NCI-H748 treated with DMSO at 0.1 percent for 48 hours (cell line): ENCODE data around the gene MT2A.

Experiments
- DNase-seq: peaks from one replicate; lab custom pipeline; 2025; lab: John Stamatoyannopoulos, UW

The MT2A gene

DNA sequence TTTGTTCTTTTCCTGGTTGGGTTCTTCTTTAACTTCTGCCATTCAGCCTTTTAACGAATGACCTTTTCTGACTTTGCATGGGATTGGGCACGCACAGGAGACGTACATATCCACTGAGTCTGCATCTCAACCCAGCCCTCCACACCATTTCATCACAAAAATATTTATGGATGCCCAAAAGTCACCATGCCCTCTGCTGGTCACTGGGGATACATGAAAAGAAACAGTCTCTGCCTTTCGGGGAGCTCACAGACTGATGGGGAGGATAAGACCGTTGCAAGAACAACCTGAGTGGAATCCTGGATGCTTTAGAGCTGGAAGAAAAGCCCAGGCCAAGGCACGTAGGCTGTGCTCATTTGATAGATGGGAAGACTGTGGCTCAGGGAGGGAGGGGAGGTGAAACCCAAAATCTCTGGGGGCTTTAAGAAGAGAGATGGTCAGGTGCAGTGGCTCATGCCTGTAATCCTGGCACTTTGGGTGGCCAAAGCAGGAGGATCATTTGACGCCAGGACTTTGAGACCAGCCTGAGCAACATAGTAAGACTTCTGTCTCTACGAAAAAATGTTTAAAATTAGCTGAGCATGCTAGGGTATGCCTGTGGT, 7.9 kb upstream of the MT2A start:
- DNase-seq, result peak; percentile 0

DNA sequence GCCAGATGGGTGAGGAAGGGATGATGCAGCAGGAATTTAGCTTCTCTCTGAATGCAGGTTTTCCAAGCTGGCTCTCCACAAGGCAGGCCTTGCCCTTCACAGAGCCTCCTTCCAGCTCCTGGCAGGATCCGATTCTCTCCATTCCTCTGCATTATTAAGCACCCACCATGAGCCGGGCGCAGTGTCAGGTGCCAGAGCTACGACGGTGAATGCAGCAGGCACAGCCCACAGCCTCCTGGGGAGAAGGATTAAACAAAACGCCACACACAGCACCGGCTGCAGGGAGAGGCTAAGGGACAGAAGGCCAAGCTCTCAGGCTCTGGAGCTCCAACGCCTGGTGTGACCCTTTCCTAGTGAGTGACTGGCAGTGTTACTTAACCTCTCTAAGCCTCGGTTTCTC, 7.1 kb upstream of the MT2A start:
- no peak for DNase-seq

DNA sequence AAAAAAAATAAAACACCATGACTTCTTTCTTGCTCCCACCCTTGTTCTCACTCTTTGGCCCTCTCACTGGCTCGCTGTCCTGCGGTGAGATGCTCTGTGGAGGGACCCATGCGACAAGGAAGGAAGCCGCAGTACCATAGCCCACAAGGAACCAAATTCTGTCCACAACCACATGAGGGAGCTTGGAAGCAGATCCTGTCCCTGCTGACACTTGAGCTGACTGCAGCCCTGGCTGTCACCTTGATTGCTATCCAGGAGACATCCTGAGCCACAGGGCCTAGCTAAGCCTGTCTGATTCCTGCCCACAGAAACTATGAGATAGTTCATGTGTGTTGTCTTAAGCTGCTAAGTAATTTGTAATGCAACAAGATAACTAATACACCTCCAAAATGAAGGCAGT, 4.8 kb upstream of the MT2A start:
- DNase-seq, result no peak

DNA sequence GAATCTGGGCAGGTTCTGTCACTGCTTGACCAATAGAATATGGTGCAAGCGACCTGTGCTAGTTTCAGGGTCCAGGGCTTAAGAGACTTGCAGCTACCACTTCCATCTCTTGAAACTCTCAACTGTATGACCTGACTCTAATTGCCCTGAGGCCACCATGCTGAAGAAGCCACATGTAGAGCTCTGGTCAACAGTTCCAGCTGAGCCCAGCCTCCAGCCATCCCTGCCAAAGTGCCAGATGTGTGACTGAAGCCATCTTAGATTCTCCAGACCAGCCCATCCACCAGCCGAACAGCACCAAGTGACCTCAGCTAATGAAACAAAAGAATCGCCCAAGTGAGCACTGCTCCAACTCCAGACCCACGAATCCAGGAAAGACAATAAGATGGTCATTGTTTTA, 3.4 kb upstream of the MT2A start:
- no peak for DNase-seq

DNA sequence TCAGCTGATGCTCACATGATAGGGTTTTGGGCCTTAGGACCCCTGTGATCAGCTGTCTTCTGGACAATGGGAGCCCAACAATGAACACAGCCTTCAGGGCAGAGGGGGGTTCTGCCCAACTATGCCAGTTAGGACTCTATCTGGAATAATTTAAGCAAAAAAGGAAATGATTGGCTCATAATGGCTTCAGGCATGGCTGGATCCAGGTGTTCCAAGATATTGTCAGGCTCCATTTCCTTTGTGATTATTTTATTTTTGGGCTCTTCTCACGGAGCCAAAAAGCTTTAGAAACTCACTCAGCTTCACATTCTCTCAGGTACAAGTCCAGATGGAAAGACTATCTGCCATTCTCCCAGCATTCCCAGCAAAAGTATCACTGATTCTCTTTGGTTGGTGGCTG, 2.9 kb upstream of the MT2A start:
- DNase-seq, result no peak

DNA sequence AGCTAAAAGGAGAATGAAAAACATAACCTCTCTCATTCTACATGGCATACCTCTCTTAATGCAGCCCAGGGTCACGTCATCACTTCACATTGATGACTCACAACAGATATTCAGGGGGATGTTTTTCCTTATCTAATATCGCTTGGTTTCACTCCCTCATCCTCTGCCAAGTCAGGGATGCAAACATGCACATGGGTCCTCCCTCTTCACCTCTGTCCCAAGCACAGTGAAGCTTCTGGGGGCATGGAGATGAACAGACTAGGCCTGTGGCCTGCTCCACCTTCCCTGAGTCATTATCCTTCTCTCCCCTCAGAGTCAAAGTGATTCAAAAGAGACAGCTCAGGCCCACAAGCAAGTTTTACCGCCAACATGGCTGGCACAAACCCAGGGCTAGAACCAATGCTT, 2.3 kb upstream of the MT2A start:
- DNase-seq, result no peak

DNA sequence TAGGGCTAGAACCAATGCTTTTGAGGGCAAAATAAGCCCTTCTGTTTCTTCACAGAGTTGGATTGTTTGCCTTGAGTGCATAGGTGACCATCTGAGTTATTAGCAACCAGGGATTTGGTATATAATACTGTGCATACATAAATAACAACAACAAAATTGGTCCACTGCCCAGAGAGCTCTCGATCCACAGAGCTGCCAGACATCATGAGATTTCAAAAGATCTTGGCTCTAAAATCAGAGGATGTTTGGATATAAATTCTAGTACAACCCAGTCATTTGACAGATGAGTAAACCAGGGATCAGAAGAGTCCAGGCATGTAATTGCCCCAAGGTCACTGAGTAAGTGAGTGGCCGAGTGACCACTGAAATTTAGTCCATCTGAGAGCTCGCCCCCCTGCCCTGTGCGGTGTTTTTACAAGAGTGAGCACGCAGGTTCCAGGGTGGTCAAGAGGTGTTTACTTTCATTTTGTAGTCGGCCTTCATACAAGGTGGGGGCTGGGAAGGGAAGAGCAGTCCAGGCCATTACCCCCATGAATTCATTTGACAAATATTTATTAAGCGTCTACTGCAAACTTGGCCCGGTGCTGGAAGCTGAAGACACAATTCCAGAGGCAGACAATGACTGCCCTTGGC, 1.8 kb upstream of the MT2A start:
- no peak for DNase-seq

DNA sequence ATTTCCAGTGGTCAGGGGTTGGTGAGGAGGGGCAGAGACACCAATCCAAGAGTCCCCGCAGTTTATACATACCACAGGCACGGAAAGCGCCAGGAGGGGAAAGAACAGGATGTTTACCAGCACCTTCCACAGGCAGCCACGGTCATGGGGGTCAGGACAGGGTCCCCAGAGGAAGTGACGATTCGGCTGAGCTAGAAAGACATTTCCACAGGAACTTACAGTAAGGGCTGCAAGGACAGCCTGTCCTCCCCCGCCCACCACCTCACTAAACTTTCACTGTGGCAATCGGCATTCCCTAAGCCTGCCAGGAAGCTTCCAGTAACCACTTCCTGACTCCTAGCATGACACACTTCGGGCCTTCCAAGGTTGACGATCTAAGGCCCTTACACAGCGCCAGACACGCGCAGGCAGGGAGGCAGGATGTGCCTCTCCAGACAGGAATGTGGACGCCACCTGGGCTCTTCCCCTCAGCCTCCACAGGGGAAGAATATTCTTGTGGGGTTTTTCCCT, 1.2 kb upstream of the MT2A start:
- DNase-seq, result no peak

DNA sequence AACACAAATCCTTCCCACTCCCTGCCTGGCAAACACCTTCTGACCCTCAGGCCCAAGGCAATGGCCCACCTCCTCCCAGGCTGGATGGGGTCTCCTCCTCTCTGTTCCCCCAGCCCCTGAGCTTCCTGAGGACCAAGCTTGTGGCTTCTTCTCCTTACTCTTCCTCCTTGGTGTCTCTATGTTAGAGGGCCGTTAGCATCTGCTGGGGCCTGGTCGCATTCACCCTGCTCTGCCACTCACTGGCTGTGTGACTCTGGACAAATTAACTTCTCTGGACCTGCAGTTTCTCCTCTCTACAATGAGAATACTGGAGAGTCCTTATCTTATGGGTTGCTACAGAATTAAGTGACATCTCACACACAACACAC, 725 bp upstream of the MT2A start:
- no peak for DNase-seq

DNA sequence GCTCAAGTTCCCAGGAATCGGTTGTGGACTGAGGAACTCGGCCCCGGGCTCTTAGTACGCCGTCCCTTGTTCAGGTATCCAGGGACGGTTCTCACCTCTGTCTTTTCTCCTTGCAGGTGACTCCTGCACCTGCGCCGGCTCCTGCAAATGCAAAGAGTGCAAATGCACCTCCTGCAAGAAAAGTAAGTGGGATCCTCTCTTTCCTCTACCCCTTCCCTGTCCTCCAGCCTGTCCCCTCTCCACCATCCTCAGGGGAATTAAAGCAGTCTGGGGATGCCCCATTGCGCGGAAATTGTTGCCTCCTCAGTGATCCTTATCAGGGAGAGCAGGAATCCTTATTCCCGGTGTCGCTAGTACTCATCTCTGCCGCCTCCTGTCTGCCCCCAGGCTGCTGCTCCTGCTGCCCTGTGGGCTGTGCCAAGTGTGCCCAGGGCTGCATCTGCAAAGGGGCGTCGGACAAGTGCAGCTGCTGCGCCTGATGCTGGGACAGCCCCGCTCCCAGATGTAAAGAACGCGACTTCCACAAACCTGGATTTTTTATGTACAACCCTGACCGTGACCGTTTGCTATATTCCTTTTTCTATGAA, 585 bp downstream of the MT2A start:
- no peak for DNase-seq

DNA sequence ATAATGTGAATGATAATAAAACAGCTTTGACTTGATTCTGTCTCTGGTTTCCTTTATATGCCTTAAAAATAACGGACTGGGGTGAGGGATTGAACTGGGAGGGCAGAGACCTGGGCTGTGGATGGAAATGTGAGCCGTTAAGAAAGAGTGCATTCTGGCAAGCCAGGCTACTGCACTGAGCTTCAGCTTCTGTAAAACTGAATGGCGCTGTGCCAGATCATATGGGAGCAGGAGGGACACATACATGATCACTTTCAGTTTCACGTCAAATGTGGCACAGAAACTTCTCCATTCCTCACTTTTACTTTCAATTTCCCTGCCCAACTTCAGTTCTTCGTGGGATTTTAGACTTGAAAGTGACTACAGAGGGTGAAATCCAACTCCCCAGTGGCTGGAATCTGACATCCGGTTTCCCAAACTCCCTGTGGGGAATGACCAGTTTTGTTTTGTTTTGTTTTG, 1.1 kb downstream of the MT2A start:
- DNase-seq, result peak; percentile 32

DNA sequence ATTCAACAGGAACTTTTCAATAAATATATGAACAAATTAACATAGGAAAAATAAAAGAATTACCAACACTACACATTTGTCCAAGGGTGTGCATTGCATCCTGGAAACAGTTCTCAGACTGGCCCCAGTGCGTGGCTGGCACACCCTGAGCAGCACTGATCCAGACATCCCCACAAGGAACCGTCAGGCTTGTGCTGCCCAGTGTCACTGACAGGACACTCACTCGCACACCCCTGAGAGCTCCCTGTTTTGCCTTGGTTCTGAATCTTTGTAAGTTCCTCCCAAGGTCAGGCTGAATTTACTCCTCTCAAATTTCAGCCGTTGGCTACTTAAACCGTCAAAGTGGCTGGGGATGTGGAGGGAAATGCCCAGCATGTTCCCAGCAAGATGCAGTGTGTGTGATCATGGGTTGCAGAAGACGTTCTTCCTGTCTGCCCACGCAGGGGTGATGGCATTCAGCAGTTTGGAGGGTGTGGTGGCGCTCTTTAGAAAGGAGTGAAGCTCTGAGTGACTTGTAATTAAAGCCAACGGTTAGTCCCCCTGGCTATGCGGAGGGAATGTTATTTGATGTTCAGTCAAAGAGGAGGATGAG, 1.7 kb downstream of the MT2A start:
- peak; percentile 4 for DNase-seq

DNA sequence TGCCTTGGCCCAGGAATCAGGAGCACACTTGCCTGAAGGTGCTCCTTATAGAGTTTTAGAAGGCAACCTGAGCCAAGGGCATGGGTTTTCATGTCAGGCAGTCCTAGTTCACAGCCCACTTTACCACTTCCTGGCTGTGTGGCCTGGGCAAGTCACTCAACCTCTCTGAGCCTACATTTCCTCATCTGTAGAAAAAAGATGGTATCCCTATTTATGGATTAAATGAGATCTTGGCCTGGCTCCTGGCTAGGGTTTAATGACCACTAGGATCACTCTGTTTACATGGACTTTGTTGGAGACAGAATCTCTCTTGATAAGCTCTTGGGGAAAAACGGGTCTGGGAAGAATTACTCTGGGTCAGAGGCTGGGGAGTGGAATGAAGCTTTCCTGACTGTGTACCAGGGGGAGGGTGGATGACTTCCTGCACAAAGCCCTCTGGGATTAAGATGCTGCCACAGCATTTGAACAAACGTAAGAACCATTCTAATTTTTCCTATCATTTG, 2.3 kb downstream of the MT2A start:
- DNase-seq, result no peak

DNA sequence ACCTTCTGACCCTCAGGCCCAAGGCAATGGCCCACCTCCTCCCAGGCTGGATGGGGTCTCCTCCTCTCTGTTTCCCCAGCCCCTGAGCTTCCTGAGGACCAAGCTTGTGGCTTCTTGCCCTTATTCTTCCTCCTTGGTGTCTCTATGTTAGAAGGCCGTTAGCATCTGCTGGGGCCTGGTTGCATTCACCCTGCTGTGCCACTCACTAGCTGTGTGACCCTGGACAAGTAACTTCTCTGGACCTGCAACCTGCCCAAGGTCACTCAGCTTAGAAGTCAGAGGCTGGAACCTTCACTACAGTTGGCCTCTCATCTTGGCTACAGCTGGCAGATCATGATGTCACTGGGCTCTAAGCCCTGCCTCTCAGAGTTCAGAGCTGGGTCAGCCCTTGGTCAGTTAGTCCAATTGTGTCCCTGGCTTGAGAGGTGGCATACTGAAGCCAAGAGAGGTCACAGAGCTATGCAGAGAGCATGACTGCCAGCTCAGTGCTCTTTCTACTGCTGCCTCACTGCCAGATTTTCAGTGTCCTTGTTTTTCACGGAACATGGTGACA, 3.0 kb downstream of the MT2A start:
- DNase-seq, result no peak

DNA sequence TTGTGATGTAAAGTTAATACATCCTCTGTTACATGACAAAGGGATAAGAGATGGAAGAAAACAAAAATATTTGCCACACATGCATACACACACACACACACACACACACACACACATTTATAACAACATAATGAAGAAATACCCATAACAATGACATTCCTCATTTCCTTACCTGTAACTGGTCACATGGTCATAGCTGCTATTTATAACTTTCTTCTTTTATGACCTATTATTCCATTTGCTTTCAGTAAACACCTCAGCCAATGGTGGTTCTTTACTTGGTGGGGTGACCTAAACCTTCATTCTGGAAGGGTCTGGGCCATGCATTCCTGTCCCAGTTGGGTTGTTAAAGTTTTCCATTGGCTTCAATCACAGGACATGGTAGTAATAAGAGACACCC, 5.3 kb downstream of the MT2A start:
- no peak for DNase-seq

DNA sequence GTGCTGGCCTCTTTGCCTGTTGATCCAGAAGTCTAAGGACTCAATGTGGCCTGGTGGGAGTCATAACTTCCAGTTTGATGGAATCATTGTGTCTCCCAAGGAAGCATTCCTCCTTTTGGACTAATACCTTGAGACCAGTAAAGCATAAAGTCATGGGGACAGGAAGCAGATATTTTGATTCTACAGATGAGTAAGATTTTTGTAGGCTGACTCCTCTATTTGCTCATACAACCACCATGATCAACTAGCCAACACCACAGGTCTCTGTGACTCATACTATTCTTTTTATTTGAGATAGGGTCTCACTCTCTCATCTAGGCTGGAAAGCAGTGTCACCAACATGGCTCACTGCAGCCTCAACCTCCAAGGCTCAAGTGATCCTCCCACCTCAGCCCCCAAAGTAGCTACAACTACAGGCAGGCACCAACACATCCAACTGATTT, 6.2 kb downstream of the MT2A start:
- DNase-seq, result no peak

DNA sequence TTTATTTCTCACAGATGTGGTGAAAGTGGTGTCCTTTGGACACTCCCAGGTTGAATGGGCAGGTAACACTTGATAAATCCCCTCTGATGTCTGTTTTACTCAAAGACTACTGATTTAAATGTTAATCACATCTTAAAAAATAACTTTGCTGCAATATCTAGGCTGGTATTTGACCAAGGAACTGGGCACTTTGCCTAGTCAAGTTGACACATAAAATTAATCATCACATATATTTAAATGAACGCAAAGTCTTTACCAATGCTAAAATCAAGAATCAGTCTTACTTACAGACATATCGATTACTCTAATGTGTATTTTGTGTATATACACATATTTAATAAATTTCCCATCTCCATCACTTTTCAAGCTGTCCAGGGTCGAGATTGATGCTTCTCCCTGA, 7.0 kb downstream of the MT2A start:
- no peak for DNase-seq

DNA sequence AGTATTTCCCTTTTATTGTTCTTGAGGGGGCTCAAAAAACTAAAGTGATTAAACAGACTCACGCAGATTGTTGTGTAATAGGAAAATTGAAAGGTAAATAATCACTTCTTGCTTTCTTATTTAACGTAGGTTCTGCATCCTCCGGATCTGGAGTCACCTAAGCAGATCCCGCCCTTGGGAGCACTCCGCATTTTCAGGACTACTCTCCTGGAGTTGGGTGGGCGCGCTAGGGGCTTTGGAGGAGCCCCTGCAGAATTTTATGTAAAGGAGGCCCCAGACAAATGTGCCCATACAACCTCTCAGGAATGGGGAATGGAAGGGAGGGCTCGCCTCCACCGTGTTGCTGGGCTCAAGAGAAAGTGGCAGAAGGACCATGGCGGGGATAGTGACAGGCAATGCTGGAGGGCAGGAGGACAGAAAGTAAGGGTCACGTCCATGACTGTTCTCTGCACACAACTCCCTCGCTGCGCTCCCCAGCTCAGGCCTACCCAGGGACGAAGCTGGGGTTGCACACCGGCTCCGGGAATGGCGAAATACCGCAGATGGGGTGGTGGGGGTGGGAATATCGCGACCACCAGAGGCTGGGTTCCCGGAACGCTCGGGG, 8.3 kb downstream of the MT2A start:
- DNase-seq, result no peak

DNA sequence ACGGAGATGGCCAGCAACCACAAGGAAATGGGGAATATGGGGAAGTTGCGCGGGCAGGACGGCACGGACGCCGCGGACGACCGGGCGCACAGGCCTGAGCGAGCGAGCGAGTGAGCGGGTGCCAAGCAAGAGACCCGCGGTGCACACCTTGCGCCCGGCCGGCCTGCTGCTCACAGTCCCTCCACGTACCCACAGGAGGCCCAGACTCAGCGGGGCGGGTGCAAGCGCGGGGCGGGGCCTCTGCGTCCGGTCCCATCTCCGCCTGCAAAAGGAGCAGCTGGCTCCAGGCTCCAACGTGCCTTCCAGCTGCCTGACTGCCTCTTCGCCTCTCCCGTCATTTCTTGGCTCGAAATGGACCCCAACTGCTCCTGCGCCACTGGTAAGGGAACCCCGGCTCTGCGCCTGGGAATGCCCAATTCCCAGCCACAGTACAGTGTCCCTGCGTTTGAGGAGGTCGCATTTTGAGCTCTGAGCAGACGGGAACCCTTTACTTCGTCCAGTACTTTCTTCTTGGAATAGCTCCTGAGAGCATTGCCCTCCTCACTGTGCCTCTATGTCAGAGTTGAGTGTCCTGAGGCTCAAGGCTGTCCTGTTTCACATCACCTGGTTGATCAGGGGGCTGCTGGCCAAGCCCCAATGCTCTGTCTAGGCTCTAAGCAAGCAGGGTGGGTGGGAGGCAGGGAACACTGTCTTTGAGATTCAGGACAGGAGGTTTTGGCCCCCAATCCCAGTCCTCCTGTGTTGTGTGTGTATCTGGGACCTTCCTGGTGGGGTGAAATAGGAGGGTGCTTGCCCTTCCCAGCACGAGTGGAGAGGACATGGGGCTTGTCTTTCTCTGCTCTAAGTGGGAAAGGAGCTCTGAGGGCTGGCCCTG, 9.1 kb downstream of the MT2A start:
- DNase-seq, result no peak

DNA sequence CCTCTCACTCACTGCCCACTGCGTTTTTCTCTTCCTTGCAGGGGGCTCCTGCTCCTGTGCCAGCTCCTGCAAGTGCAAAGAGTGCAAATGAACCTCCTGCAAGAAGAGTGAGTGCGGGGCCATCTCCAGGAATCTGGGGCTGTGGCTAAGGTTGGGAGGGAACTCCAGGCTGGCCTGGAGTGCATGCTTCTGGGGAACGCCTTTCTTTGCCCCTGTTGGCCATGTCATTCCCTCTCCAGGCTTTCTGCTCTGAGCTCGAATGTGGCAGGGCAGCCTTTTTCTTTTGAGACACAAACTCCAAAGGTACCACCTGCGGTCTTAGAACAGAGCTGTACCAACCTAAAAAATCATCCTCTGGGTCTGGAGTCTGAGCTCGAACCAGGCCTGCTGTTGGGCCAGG, 9.8 kb downstream of the MT2A start:
- DNase-seq, result no peak

DNA sequence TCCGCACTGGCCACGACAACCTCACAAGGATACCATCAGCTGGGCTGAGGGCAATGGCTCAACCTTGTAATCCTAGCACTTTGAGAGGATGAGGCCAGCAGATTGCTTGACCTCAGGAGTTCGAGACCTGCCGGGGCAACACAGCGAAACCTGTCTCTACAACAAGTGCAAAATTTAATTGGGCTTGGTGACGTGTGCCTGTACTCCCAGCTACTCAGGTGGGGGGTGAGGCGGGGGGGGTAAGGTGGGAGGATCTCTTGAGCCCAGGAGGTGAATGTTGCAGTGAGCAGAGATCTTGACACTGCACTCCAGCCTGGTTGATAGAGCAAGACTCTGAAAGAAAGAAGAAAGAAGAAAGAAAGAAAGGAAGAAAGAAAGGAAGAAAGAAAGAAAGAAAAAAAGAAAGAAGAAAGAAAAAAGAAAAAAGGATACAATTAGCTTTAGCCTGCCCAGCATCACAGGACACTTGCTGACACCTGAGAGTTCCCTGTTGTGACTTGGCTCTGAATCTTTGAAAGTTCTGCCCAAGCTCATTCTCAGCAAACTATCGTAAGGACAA, 12.0 kb downstream of the MT2A start:
- DNase-seq, result no peak
